Activated naive CD8-positive, alpha-beta T cell treated with anti-CD3 and anti-CD28 coated beads for 36 hours (primary cell): ENCODE results near the gene GPR89A. TPM values are rescaled to one million over a fixed set of nuclear protein-coding genes. Genes with fewer than 3 reads are reported as not detected.

ENCODE experiments used
- total RNA-seq, 2 experiments: library from RNA; stranded (reverse); gene quantifications; one replicate each; pipeline ENCODE4 v1.2.3, GENCODE V29; 2021

The GPR89A gene
- total RNA-seq, 2 experiments from 2014 or later = 28.1 to 29.0 TPM

Other genes starting within 250 kb of the GPR89A start
- under 1 TPM; 0.48 to 0.76 TPM for gene NBPF20, start 182.4 kb upstream of the GPR89A start, total RNA-seq
- not detected for gene PDZK1, start 99.4 kb downstream of the GPR89A start, total RNA-seq
- 10 to 100 TPM; 14.2 to 14.4 TPM for gene CD160, start 111.5 kb downstream of the GPR89A start, total RNA-seq
- gene RNF115, start 216.1 kb downstream of the GPR89A start, total RNA-seq = 10 to 100 TPM; 14.3 to 15.5 TPM
- gene POLR3C, start 216.2 kb downstream of the GPR89A start, total RNA-seq = 10 to 100 TPM; 59.2 to 62.0 TPM
- 1 to 10 TPM; 3.6 to 3.8 TPM for gene NUDT17, start 237.6 kb downstream of the GPR89A start, total RNA-seq